GM12878 (cell line): ENCODE data around the gene LYRM4.

Source experiments
- CTCF ChIP-seq, 3 experiments: IDR thresholded peaks in 2 of 3; conservative IDR thresholded peaks in 1 of 3; 2 replicates each; pipeline ENCODE4 v1.5.1; 2011; ENCODE audit warnings: low read depth in 3 of 3, low read length in 3 of 3, mild to moderate bottlenecking in 3 of 3, control low read depth in 2 of 3, moderate library complexity in 2 of 3, inconsistent platforms in 1 of 3, mixed read lengths in 1 of 3; ENCODE audit not compliant: control insufficient read depth in 2 of 3, insufficient read depth in 1 of 3; ENCODE audit errors: extremely low read depth in 1 of 3
- IKZF2 ChIP-seq, 2 experiments: fragments of 450-650 bp; IDR thresholded peaks; 2 replicates each; pipeline ENCODE4 v1.6.1; 2017; ENCODE audit warnings: mild to moderate bottlenecking in 2 of 2, moderate library complexity in 2 of 2
- MXI1 ChIP-seq: fragments of 150-350 bp; IDR thresholded peaks from 2 replicates; pipeline ENCODE4 v1.6.1; 2011; ENCODE audit warnings: low read depth, mild to moderate bottlenecking, inconsistent platforms, low read length, improper control_type of control experiment
- PBX3 ChIP-seq: IDR thresholded peaks from 2 replicates; pipeline ENCODE4 v1.6.1; 2011; ENCODE audit warnings: mild to moderate bottlenecking, low read depth, low read length, moderate library complexity; ENCODE audit not compliant: insufficient replicate concordance
- POLR2A ChIP-seq: IDR thresholded peaks from 2 replicates; pipeline ENCODE4 v1.6.1; 2011; ENCODE audit warnings: low read depth, mild to moderate bottlenecking, low read length
- RAD51 ChIP-seq: fragments of 450-650 bp; IDR thresholded peaks from 2 replicates; pipeline ENCODE4 v1.6.1; 2016; ENCODE audit warnings: moderate library complexity, mild to moderate bottlenecking, inconsistent platforms
- TAF1 ChIP-seq: IDR thresholded peaks from 2 replicates; pipeline ENCODE4 v1.6.1; 2011; ENCODE audit warnings: mild to moderate bottlenecking, low read depth, low read length, borderline replicate concordance
- ZNF217 ChIP-seq: fragments of 450-650 bp; IDR thresholded peaks from 2 replicates; pipeline ENCODE4 v1.6.1; 2017; ENCODE audit warnings: antibody characterized with exemption, mild to moderate bottlenecking
- ZSCAN29 ChIP-seq: fragments of 450-650 bp; IDR thresholded peaks from 2 replicates; pipeline ENCODE4 v1.6.1; 2017; ENCODE audit warnings: mild to moderate bottlenecking, moderate library complexity

GRCh38 chr6:5241252-5241651, 19.5 kb downstream of the LYRM4 start:
- no peak for TF ChIP-seq ZSCAN29
- no peak for TF ChIP-seq CTCF (IDR thresholded peaks at IDR 0.05 in 2 of 3, conservative IDR thresholded peaks at IDR 0.05 in 1 of 3; ENCODE audit: control insufficient read depth in 2 of 3, extremely low read depth in 1 of 3, insufficient read depth in 1 of 3, low read depth in 3 of 3, low read length in 3 of 3)
- TF ChIP-seq TAF1, result no peak
- TF ChIP-seq PBX3, result no peak
- no peak for TF ChIP-seq RAD51
- TF ChIP-seq IKZF2 (IDR thresholded peaks at IDR 0.05), result no peak
- TF ChIP-seq POLR2A, result no peak
- TF ChIP-seq MXI1, result no peak
- TF ChIP-seq ZNF217, result no peak
